ENCODE measurements around the gene HAO1.

DNA sequence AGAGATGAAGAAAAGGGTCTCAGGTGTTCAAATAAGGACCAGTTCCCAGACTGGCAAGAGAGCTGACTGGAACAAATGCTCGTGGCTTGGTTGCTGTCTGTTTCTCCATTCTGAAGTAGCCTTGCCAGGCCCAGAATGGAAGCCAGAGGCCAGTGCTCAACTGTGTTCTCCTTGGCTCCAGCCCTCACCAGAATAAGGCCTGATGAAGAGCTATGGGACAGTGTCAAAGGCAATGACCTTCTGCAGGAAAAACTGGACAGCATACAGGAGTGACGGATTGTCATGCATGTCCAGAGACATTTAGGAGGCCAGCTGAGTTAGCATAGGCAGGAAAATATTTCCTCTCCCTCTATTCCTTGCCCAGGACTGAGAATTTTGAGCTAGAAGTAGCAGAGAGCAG lies 72.2 kb downstream of the HAO1 start:
- TF ChIP-seq GATA3 (IDR thresholded peaks at IDR 0.05; ENCODE audit: low read depth, low read length) = no peak
- no peak for TF ChIP-seq GATA2 (IDR thresholded peaks at IDR 0.05; ENCODE audit: low read depth, low read length)
